Measurements from ENCODE around the gene TTI1.

TTI1 gene

GRCh38 chr20:38005903-38006302 lies 27.4 kb downstream of the TTI1 start:
- no peak overlapping the region for H3K4me3 ChIP-seq (ENCODE audit: low read depth, low read length)

GRCh38 chr20:38004416-38004815 lies 28.8 kb downstream of the TTI1 start:
- no peak for DNase-seq (ENCODE audit: low read depth)
- H3K4me3 ChIP-seq (ENCODE audit: low read depth, low read length): no peak overlapping the region
- TF ChIP-seq CTCF (IDR thresholded peaks at IDR 0.05; ENCODE audit: control insufficient read depth, extremely low read depth, insufficient read depth): no peak

More at GRCh38 chr20:38005903-38006302, 27.4 kb downstream of the TTI1 start:
- TF ChIP-seq CTCF (IDR thresholded peaks at IDR 0.05; ENCODE audit: control insufficient read depth, extremely low read depth, insufficient read depth): no peak
- DNase-seq (ENCODE audit: low read depth): no peak

- no peak for DNase-seq (ENCODE audit: low read depth)
- H3K4me3 ChIP-seq (ENCODE audit: low read depth, low read length): no peak overlapping the region
These were observed 30.8 kb downstream of the TTI1 start for GRCh38 chr20:38002422-38002821.

GRCh38 chr20:38001981-38002380 lies 31.3 kb downstream of the TTI1 start:
- H3K4me3 ChIP-seq (ENCODE audit: low read depth, low read length): no peak overlapping the region
- DNase-seq (ENCODE audit: low read depth): no peak
- no peak for TF ChIP-seq CTCF (IDR thresholded peaks at IDR 0.05; ENCODE audit: control insufficient read depth, extremely low read depth, insufficient read depth)

More at GRCh38 chr20:38002422-38002821, 30.8 kb downstream of the TTI1 start:
- TF ChIP-seq CTCF (IDR thresholded peaks at IDR 0.05; ENCODE audit: control insufficient read depth, extremely low read depth, insufficient read depth): no peak

GRCh38 chr20:38001173-38001875 lies 31.9 kb downstream of the TTI1 start:
- no peak for TF ChIP-seq CTCF (IDR thresholded peaks at IDR 0.05; ENCODE audit: control insufficient read depth, extremely low read depth, insufficient read depth)
- H3K4me3 ChIP-seq (ENCODE audit: low read depth, low read length): no peak overlapping the region
- no peak for DNase-seq (ENCODE audit: low read depth)

- H3K4me3 ChIP-seq (ENCODE audit: low read depth, low read length): no peak overlapping the region
- no peak for TF ChIP-seq CTCF (IDR thresholded peaks at IDR 0.05; ENCODE audit: control insufficient read depth, extremely low read depth, insufficient read depth)
- no peak for DNase-seq (ENCODE audit: low read depth)
These were observed 33.0 kb downstream of the TTI1 start for GRCh38 chr20:38000293-38000692.
